ENCODE data around the gene EN1.

The EN1 gene

GRCh38 chr2:118842661-118843482 lies 4.6 kb downstream of the EN1 start:
- DNase-seq (ENCODE audit: low read depth), result no peak

- no peak for DNase-seq (ENCODE audit: low read depth)
Measured at GRCh38 chr2:118841828-118842461, 5.5 kb downstream of the EN1 start.

- no peak for DNase-seq (ENCODE audit: low read depth)
Measured at GRCh38 chr2:118841450-118841827, 6.0 kb downstream of the EN1 start.

- DNase-seq (ENCODE audit: low read depth), result no peak
Measured at GRCh38 chr2:118838741-118839455, 8.6 kb downstream of the EN1 start.

- no peak for DNase-seq (ENCODE audit: low read depth)
Measured at GRCh38 chr2:118837621-118838020, 9.8 kb downstream of the EN1 start.

- DNase-seq (ENCODE audit: low read depth), result no peak
Measured at GRCh38 chr2:118837067-118837466, 10.4 kb downstream of the EN1 start.

- DNase-seq (ENCODE audit: low read depth), result no peak
Measured at GRCh38 chr2:118836411-118836930, 11.0 kb downstream of the EN1 start.

- no peak for DNase-seq (ENCODE audit: low read depth)
Measured at GRCh38 chr2:118835746-118836410, 11.6 kb downstream of the EN1 start.

GRCh38 chr2:118834901-118835745 lies 12.3 kb downstream of the EN1 start:
- no peak for DNase-seq (ENCODE audit: low read depth)

- DNase-seq (ENCODE audit: low read depth), result no peak
Measured at GRCh38 chr2:118834440-118834810, 13.0 kb downstream of the EN1 start.

- no peak for DNase-seq (ENCODE audit: low read depth)
Measured at GRCh38 chr2:118833716-118834439, 13.6 kb downstream of the EN1 start.

- no peak for DNase-seq (ENCODE audit: low read depth)
Measured at GRCh38 chr2:118832791-118833715, 14.4 kb downstream of the EN1 start.

GRCh38 chr2:118832071-118832790 lies 15.2 kb downstream of the EN1 start:
- no peak for DNase-seq (ENCODE audit: low read depth)

- DNase-seq (ENCODE audit: low read depth), result no peak
Measured at GRCh38 chr2:118830881-118831280, 16.6 kb downstream of the EN1 start.

GRCh38 chr2:118830118-118830517 lies 17.3 kb downstream of the EN1 start:
- DNase-seq (ENCODE audit: low read depth), result no peak

GRCh38 chr2:118826093-118826492 lies 21.4 kb downstream of the EN1 start:
- DNase-seq (ENCODE audit: low read depth), result no peak

- no peak for DNase-seq (ENCODE audit: low read depth)
Measured at GRCh38 chr2:118823633-118824032, 23.8 kb downstream of the EN1 start.

- DNase-seq (ENCODE audit: low read depth), result no peak
Measured at GRCh38 chr2:118822572-118822971, 24.9 kb downstream of the EN1 start.

- no peak for DNase-seq (ENCODE audit: low read depth)
Measured at GRCh38 chr2:118822015-118822414, 25.4 kb downstream of the EN1 start.
